ENCODE measurements around the gene ZNF850.

- TF ChIP-seq, protein P1, sequence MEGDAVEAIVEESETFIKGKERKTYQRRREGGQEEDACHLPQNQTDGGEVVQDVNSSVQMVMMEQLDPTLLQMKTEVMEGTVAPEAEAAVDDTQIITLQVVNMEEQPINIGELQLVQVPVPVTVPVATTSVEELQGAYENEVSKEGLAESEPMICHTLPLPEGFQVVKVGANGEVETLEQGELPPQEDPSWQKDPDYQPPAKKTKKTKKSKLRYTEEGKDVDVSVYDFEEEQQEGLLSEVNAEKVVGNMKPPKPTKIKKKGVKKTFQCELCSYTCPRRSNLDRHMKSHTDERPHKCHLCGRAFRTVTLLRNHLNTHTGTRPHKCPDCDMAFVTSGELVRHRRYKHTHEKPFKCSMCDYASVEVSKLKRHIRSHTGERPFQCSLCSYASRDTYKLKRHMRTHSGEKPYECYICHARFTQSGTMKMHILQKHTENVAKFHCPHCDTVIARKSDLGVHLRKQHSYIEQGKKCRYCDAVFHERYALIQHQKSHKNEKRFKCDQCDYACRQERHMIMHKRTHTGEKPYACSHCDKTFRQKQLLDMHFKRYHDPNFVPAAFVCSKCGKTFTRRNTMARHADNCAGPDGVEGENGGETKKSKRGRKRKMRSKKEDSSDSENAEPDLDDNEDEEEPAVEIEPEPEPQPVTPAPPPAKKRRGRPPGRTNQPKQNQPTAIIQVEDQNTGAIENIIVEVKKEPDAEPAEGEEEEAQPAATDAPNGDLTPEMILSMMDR (IDR thresholded peaks at IDR 0.05 in 2 of 3, conservative IDR thresholded peaks at IDR 0.05 in 1 of 3; ENCODE audit: borderline replicate concordance in 1 of 3, insufficient read depth in 1 of 3, low read depth in 2 of 3, low read length in 2 of 3): no peak
- TF ChIP-seq EZH2phosphoT487 (IDR thresholded peaks at IDR 0.05; ENCODE audit: borderline replicate concordance): no peak
- TF ChIP-seq, protein P2, sequence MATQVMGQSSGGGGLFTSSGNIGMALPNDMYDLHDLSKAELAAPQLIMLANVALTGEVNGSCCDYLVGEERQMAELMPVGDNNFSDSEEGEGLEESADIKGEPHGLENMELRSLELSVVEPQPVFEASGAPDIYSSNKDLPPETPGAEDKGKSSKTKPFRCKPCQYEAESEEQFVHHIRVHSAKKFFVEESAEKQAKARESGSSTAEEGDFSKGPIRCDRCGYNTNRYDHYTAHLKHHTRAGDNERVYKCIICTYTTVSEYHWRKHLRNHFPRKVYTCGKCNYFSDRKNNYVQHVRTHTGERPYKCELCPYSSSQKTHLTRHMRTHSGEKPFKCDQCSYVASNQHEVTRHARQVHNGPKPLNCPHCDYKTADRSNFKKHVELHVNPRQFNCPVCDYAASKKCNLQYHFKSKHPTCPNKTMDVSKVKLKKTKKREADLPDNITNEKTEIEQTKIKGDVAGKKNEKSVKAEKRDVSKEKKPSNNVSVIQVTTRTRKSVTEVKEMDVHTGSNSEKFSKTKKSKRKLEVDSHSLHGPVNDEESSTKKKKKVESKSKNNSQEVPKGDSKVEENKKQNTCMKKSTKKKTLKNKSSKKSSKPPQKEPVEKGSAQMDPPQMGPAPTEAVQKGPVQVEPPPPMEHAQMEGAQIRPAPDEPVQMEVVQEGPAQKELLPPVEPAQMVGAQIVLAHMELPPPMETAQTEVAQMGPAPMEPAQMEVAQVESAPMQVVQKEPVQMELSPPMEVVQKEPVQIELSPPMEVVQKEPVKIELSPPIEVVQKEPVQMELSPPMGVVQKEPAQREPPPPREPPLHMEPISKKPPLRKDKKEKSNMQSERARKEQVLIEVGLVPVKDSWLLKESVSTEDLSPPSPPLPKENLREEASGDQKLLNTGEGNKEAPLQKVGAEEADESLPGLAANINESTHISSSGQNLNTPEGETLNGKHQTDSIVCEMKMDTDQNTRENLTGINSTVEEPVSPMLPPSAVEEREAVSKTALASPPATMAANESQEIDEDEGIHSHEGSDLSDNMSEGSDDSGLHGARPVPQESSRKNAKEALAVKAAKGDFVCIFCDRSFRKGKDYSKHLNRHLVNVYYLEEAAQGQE (IDR thresholded peaks at IDR 0.05; ENCODE audit: low read depth): no peak
- no peak for TF ChIP-seq SP1 (IDR thresholded peaks at IDR 0.05; ENCODE audit: low read depth)
- TF ChIP-seq EZH2 (IDR thresholded peaks at IDR 0.05): no peak
- no peak for TF ChIP-seq POLR2A (IDR thresholded peaks at IDR 0.05; ENCODE audit: borderline replicate concordance, extremely low read depth, insufficient read depth, insufficient read length)
- TF ChIP-seq CEBPB (IDR thresholded peaks at IDR 0.05; ENCODE audit: low read depth): no peak
- TF ChIP-seq SIN3A (IDR thresholded peaks at IDR 0.05; ENCODE audit: low read depth): no peak
- no peak for TF ChIP-seq ZNF274 (IDR thresholded peaks at IDR 0.05; ENCODE audit: low read depth, low read length)
These were observed 594 bp upstream of the ZNF850 start for GRCh38 chr19:36773223-36773579.

All from HCT116 (cell line).